ENCODE measurements around the gene DOK3.
"Not testable (repeated sequence)": the region's sequence is repeated elsewhere in the genome, so short reads cannot be mapped to it uniquely, and the experiment has no call there.

Gene DOK3

DNA sequence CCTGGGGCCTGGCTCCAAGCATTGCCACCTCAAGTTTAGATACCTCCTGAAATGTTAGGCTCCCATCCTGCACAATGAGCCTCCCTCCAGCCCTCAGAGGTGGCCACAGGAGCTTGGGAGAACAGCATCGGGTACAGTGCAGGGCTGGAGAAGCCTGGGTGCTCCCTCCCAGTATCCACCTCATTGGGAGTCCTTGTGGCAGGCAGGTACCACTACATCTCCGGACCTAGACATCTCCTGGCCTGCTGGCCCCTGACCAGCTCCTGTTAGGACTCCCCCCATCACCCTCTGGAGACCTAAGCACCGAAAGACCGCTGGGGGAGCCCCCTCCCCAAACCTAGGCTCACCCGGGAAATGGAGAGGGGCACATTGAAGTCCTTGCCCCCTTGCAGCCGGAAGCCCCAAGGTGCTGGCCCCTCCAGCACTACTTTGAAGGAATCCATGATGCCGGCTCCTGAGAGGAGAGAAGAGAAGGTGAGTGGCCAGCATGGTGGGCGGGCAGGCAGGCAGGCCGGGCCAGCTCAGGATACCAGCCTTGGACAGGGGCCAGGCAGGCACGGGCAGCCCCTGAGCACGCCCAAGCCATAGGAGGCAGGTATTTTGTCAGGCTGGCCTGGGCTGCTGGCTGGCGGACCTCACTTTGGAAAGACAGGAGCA, 13.4 kb downstream of the DOK3 start:
- no peak for DNase-seq

DNA sequence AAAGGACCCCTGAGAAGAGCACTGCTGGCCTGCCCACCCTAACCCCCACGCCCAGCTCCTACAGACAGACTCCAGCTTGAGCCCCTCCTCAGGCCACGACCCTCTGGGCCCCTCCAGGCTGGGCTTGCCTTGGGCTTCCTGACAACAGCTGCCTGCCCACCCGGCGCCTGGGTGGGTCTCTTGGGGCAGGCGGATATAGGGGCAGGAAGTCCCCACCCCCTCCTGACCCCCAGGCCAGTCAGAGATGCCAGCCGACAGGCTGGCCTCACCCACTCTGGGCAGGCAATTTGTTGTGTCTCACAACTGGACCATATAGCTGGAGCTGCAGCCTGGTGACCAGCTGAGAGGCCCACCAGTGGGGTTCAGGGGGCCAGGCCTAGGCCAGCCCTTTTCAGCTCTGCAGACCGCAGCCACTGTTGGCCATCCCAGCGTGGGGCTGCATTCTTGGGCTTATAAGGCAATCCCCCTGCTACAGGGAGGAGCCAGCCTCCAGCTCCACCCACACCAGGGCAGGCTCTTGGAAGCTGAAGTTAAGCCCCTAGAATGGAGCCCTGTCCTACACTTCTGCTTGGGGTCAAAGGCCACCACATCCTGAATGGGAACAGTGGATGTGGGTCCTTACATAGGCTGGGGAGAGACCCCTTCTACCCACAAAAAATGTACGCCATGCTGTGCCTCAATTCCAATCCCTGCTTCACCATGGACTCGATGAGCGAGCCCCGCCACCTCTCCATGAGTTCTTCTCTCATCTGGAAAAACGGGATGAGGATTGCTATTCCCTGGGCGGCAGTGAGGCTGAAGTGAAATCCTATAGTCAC, 14.2 kb downstream of the DOK3 start:
- DNase-seq: no peak

DNA sequence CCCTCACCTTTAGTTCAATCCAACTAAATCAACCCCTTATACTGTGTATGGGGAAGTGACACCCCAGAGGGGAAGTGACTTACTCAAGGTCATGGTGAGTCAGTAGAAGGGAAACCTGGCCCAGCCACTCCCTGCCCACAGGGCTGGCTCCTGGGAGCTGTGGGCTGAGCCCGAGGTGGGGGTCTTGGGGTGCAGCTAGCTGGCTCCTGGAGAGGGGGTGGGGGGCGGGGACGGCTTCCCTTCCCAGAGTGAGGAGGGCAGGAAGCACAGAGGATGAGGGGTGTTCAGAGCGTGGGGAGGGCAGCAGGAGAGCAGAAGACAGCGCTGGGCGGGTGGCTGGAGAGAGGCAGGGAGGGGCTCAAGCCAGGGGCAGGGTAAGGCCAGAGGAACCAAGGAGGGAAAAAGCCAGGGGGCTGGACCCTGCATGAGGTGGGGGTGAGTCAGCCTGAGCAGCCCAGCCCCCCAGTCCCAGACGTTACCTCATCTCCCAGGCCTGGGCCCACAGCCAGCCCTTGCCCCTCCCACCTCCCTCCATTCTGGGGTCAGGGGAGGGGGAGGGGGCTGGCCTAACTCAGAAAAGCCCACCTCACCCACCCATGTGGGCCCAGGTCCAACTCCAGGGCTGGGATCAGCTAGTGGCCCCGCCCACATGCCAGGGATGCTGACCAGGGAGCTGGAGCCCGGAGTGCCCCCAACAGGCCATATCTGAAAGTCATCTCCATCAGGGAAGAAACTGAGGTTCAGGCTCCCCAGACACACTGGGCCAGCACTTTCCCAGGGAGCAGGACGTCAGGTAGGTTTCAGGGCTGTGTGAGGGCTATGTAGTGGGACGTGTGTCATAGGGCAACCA, 15.1 kb downstream of the DOK3 start:
- DNase-seq: no peak

DNA sequence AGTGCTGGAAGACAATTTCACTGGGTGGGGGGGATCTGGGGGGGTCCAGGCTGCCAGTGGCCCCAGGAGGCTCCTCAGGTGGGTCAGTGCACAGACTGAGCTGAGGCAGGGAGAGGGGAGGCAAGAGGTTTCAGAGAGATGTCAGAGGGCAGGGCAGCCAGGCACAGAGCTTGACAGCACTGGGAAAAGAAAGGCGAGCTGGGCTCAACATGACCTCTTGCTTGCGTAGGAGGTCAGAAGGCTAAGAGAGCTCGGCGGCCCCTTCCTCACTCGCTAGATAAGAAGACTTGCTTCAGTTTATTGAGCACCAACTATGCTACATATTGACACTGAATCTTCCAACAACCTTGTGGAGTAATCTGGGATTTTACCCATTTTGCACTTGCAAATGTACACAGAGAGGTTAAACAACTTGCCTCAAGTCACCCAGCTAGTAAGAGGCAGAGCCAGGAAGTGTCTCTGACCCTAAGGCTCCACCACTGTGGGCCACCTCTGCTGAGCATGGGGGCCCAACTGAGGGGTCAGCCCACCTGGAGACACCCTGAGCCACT, 15.8 kb downstream of the DOK3 start:
- no peak for DNase-seq

DNA sequence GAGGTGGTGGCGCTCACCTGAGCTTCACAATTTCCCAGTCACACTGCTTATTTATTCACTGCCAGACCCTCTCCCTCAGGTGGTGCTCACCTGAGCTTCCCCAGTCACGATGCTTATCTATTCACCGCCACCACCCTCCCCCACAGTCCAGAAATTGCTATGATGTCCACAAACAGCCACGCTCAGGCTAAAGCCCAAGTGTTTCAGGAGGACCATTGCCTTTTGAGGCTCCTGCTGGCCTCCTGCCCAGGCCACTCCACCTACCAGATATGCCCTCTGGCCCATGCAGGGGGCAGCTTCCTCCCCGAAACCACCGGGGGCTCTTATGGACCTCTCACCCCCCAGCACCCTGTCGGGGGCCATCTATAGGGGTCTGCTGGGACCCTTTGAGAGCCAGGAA, 16.8 kb downstream of the DOK3 start:
- DNase-seq: no peak

DNA sequence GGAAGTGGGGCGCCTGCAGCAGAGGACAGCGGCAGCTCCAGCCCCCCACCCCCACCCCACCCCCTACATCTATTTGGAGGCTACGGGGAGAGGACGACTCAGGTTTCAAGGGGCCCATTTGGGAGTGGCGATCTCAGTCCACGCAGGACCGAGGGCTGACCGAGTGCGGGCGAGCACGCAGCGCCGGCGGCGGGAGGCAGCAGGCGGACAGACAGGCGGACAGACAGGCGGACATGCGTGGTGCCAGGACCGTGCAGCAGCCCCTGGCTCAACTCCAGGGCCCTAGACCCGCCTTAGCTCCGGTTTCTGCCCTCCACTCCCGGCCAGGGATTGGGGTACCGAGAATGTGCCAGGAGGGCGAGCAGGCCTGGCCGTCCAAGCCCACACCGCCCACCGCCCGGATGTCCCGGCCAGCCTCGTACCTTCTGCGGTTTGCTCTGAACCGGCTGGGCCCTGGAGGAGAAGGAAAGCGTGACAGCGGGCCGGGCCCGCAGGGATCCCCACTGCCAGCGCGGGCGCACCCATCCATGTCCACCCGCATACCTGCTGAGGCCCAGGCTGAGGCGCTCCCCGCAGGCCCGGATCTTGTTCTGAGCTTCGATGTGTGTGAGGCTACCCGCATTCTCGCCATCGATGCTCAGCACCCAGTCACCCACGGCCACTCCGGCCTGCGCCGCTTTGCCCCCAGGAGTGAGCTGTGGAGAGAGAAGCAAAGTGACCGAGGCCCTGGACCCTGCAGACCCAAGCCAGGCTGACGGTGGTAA, 17.5 kb downstream of the DOK3 start:
- no peak for DNase-seq

DNA sequence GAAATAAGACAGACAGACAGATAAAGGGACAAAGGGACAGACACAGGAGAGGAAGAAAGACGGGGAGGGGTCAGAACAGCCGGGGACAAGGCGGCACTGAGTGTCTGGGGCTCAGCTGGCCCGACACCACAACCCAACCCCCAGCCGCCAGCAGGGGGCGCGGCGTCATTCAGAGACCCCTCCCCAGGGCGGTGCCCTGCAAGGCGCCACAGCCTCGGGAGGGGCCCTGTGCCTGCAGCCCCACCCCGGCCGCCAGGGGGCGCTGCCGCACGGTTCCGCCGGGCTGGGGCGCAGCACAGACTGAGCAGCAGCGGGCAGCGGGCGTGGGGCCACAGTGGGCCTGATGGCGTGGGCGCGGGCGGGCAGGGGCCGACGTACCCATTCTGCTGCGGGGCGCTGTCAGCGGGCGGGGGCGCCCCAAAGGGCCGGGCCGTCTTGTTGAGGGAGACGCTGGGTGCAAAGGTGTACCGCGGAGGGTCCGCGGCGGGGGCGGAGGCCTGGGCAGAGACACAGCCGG, 18.1 kb downstream of the DOK3 start:
- no peak for DNase-seq

DNA sequence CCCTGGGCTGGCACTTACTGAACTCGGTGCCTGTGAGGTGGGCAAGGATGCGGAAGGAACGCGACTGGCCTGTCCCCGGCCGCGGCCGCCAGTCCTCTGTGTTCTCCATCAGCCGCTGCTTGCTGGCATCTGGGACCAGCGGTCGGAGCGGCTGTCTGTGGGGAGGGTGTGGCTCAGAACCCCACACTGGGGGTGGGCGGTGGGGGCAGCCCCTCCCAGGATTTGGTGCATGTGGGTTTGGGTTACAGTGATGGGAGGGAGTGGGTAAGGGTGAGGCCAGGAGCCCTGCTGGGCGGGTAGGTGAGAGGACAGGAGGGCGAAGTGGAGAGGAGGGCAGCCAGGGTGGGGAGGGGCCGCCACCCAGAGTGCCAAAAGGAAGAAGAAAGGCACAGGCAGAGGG, 18.6 kb downstream of the DOK3 start:
- DNase-seq: no peak

DNA sequence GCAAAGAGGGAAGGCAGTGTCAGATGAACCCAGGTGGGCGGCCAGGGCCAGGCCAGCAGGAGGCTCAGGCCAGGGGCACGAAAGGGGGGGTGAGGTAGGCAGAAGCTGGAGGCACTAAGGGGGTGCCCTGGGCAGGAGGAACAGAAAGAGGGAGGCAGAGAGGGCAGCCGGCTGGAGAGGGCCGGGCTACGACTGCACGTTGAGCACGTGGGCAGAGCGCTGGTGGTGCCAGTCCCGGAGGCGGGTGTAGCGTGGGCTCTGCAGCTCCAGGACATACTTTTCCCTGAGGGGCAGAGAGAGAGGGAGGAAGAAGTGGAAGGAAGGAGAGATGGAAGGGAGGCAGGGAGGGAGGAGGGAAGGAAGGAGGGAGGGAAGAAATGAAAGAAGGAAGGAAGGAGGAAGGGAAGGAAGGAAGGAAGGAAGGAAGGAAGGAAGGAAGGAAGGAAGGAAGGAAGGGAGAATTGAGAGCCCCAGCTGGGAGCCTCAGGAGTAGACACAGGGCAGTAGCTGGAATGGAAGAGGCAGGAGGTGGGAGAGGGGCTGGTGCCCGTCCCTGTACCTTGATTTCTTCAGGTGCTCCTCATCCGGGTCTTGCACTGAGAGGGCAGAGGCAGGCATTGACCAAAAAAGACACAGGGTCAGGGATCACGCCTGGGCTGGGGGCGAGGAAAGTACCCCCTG, 19.2 kb downstream of the DOK3 start:
- no peak for DNase-seq

DNA sequence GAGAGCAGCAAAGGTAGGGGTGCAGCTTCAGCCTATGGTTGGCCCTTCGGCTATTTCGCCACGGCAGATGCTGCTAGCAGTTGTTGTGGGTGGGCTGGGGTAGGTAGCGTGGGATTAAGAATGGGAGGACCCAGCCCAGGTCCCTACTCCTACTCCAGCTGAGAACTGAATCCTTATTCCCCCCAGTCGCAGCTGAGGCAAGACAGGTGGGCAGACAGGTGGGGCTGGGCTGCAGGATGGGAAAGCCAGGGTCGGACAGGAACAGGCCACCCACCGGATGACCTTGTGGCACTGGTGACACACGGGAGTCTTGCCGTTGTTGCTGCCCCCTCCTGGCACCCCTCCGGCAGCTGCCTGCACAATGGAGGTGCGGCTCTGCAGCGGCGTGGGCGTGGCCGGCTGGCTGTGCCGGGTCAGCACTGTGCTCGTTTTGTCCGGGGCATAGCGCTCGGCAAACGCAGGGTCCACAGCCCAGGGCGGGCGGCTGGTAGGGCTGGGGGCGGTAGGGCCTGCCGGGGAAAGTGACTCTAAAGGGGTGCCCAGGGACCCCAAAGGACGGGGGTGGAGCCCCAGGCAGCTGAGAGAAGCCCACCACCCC, 20.4 kb downstream of the DOK3 start:
- no peak for DNase-seq

DNA sequence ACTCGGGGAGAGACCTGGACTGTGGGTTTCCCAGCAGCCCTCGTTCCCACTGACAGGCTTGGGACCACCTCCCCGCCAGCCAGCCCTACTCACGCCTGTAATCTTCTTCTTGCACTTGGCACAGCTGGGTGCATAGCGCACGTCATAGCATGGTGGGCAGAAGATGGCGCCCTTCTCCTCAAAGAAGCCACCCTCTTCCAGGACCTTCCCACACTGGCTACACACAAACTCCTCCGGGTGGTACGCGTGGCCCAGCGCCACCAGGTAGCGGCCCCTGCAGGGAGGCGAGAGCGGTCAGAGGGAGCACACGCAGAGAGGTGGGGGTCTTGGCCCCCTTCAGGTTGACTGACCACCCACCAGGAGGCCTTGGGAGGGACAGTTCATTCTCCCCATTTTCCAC, 21.7 kb downstream of the DOK3 start:
- no peak for DNase-seq

DNA sequence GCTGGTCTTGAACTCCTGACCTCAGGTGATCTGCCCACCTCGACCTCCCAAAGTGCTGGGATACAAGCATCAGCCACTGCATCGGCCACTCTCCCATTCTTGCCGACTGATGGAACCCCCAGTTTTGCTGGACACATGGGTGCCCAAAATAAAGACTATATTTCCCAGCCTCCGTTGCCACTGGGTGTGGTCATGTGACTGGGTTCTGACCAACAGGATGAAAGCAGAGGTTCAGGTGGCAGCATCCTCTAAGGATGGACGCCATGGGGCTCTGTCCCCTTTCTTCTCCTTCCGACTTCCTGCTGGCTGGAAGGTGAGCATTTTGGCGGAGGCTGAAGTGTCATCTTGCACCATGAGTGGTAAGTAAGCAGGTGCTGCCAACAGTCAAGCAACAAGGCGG, 22.5 kb downstream of the DOK3 start:
- no peak for DNase-seq

DNA sequence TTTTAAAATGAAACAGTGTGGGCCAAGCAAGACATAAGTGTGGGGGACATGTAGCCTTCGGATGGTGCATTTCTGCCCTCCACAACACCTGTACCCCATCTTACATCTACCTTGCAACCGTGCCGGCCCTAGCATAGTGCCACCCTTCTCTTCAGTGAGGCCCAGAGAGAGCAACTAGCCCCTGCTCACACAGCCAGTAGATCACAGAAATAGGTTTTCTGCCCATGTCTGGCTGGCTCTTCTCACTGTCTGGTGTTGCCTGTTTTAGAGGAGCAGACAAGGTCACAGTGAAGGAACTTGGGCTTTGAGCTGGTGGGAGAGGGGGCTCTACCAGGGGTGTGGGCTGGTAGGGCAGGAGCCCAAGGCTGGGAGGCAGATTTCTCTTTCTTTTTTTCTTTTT, 23.4 kb downstream of the DOK3 start:
- no peak for DNase-seq

DNA sequence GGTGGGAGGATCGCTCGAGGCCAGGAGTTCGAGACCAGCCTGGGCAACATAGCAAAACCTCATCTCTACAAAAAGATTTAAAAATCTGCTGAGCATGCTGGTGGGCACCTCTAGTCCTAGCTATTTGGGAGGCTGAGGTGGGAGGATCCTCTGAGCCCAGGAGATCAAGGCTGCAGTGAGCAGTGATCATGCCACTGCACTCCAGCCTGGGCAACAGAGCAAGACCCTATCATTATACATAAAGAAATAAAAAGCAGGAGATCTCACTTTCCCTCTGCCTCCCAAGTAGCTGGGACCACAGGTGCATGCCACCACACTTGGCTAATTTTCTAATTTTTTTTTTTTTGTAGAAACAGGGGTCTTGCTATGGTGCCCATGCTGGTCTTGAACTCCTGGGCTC, 23.9 kb downstream of the DOK3 start:
- not testable (repeated sequence) for DNase-seq

DNA sequence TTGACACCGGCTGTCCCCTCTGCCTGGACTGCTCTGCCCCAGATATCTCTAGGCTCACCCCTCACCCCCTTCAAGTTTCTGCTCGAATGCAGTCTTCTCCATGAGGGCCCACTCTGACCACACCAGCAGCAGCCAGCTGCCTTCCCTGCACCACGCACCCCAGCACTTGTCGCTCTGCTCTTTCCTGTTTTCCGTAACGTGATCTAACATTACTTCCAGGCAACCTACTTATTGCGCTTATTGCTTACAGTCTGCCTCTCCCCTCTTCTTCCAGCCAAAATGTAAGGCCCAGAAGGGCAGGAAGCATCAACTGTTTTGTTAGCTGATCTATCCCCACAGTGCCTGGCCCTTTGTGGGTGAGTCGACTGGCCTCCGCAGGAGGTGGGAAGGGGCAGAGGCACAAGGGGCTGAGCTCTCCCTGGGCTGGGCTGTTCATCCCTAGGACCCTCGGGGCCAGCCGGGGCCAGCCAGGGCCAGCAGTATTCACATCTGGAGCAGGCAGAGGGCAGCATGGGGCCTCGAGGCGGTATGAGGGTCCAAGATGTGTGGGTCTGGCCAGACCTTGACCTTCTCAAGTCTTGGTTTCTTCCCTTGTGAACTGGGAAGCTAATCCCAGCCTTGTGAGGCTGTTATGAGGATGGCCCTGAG, 24.6 kb downstream of the DOK3 start:
- DNase-seq: no peak

DNA sequence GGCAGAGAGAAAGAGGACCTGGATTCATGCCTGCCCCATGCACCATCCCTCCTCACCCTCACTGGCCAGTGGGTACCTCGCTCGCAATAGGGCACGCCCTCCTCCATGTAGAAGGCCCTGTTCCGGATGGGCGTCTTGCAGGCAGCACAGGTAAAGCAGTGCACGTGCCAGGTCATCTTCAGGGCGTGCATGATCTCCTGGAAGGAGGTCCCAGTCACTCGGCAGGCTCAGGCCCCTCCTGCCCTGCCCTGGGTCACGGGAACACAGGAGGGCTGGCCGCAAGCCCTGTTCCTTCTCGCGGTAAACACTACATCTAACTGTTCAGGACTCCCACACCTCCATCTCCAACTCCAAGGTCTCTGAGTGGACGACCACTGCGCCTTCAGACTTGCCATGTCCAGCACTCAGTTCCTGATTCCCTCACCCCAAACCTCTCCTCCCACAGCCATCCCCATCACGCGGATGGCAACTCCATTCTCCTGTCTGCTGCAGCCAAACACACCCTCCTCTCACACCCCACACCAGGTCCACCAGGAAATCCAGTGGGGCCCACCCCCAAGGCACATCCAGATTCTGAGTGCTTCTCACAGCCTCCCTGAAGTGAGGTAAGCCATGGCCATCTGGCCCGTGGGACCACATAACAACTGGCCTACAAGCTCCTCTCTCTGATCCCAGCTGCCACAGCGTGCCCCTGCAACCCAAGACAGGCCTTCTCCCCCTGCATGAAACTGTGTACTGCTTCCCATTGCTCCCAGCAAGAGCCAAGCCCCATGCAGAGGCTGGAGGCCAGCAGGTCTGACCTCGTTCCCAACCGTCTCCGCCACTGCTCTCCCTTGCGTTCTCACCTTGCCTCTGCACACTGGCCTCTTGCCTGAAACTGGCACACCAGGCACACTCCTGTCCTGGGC, 25.4 kb downstream of the DOK3 start:
- no peak for DNase-seq

DNA sequence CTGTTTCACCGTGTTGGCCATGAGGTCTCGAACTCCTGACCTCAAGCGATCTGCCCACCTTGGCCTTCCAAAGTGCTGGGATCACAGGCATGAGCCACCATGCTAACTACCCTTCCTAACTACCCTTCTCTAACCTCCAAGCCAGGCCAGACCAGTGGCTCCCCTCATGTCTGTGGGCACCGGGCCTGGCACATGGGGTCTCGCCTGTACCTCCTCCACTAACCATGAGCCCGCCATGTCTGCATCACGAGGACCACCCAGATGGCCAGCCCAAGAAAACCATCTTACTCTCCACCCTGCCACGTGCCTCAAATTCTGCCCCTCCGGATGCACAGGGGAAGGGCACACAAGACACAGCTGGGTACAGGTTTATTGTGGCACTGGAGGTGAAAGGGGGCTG, 26.6 kb downstream of the DOK3 start:
- DNase-seq: no peak

DNA sequence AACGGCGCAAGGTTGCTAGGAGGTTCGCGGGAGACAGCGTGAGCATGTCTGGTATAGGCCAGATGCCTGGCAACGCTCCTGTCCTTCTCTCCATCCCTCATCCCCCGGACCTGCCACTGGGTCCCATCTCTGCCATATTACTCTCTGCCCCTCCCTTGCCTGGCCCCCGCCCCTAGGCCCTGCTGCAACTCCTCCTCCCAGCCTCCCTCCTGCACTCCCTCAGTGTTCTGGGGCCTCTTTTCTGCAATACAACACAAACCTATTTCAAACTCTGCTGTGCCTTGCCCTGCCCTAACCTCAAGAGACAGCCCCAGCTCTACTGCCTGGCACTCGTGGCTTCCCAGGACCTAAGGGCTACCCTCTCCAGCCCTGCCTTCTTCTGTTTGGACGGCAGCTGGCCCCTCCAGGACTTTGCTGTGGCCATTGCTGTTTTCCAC, 27.2 kb downstream of the DOK3 start:
- no peak for DNase-seq

DNA sequence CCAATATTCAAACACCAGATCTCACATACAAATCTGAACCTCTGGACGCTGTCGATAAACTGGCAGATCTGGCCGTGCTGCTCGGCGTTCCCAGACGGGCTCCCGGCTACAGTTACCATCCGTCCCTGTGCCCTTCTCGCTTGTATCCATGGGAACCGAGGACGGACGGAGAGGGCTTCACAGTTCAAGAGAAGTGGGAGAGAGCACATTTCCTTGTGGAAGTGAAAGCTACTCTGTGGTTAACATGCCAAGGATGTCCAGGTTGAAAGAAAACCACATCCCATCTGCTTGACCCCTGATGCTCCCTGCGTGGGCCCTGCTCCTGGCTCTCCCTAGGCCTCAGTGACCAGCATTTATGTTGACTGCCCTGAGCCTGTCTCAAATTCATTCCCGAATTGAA, 29.9 kb downstream of the DOK3 start:
- DNase-seq: no peak
